A549 (cell line): ENCODE results near the gene PGBD1. TPM values are rescaled to one million over a fixed set of nuclear protein-coding genes. Genes with fewer than 3 reads are reported as not detected.

Experiments
- ATAC-seq, 2 experiments: fragments of 200-7000 bp in 1 of 2; fragments of >200 bp in 1 of 2; cut with Nextera tagmentation in 1 of 2; cut with Tn5 transposase in 1 of 2; 3 replicates each; pipeline versions ENCODE4 v1.8.0 to v1.9.1; 2018 to 2020; ENCODE audit warnings: mild to moderate bottlenecking in 1 of 2, moderate library complexity in 1 of 2
- CTCF ChIA-PET: fragments of 300-600 bp; sonication (Branson Sonifier 250); formaldehyde crosslinking; extraction: SDS; loops from one replicate; lab custom pipeline; 2021; ENCODE audit warnings: antibody characterized with exemption, inconsistent platforms; lab: Yijun Ruan, JAX
- POLR2A ChIA-PET: fragments of 350-600 bp; formaldehyde crosslinking; extraction: SDS; loops from one replicate; lab custom pipeline; 2021; ENCODE audit warnings: antibody characterized with exemption, inconsistent platforms; lab: Yijun Ruan, JAX
- DNase-seq, 2 experiments: peaks; one replicate each; pipeline versions ENCODE4 v3.0.0 to v3.0.0-alpha.2; 2011 to 2016; ENCODE audit warnings: low read depth in 1 of 2, low spot score in 1 of 2
- FAIRE-seq: peaks from 2 replicates; lab custom pipeline; 2011; peaks lifted over from hg19 to GRCh38; lab: Jason Lieb, UNC
- H3K27ac ChIP-seq, 2 experiments: fragments of >200 bp; sonication (Bioruptor Twin); formaldehyde crosslinking; 3 replicates each; pipeline ENCODE4 v1.5.1; 2016 to 2017
- H3K4me1 ChIP-seq: fragments of >200 bp; sonication (Bioruptor Twin); formaldehyde crosslinking; 3 replicates; pipeline ENCODE4 v1.6.1; 2016
- H3K4me2 ChIP-seq: fragments of >200 bp; sonication (Bioruptor Twin); formaldehyde crosslinking; 3 replicates; pipeline ENCODE4 v1.6.1; 2016
- H3K4me3 ChIP-seq: fragments of >200 bp; sonication (Bioruptor Twin); formaldehyde crosslinking; 3 replicates; pipeline ENCODE4 v1.5.1; 2016
- H3K9me3 ChIP-seq: fragments of >200 bp; sonication (Bioruptor Twin); formaldehyde crosslinking; 3 replicates; pipeline ENCODE4 v1.6.1; 2016
- BHLHE40 ChIP-seq: IDR thresholded peaks from 2 replicates; pipeline ENCODE4 v1.6.1; 2012; ENCODE audit warnings: low read depth, low read length, inconsistent platforms
- CBX2 ChIP-seq: fragments of 200-600 bp; sonication (generic); IDR thresholded peaks from 2 replicates; pipeline ENCODE4 v1.6.1; 2016; ENCODE audit warnings: low read depth, mild to moderate bottlenecking, borderline replicate concordance
- CBX8 ChIP-seq: fragments of 200-600 bp; sonication (generic); IDR thresholded peaks from 2 replicates; pipeline ENCODE4 v1.6.1; 2016
- CEBPB ChIP-seq, 2 experiments: fragments of >200 bp in 1 of 2; sonication (Bioruptor Twin) in 1 of 2; formaldehyde crosslinking in 1 of 2; IDR thresholded peaks; 2 replicates each; pipeline ENCODE4 v1.6.1; 2012 to 2016
- E2F6 ChIP-seq: IDR thresholded peaks from 2 replicates; pipeline ENCODE4 v1.6.1; 2012; ENCODE audit warnings: low read depth, borderline replicate concordance
- EHMT2 ChIP-seq: fragments of 200-600 bp; sonication (generic); IDR thresholded peaks from 2 replicates; pipeline ENCODE4 v1.6.1; 2016; ENCODE audit warnings: antibody characterized with exemption, low read depth, mild to moderate bottlenecking, moderate library complexity
- ELK1 ChIP-seq: fragments of 150-350 bp; IDR thresholded peaks from 2 replicates; pipeline ENCODE4 v1.6.1; 2014; ENCODE audit warnings: low read depth, mild to moderate bottlenecking, low read length
- HEYL ChIP-seq: fragments of 250-450 bp; sonication (Bioruptor Pico); IDR thresholded peaks from 2 replicates; pipeline ENCODE4 v1.8.0; 2021; ENCODE audit warnings: mild to moderate bottlenecking, moderate library complexity
- HOXA7 ChIP-seq: fragments of 250-450 bp; sonication (Bioruptor Pico); IDR thresholded peaks from 2 replicates; pipeline ENCODE4 v1.5.0; 2020; ENCODE audit warnings: mild to moderate bottlenecking, moderate library complexity
- HOXB13 ChIP-seq: fragments of 250-450 bp; sonication (Bioruptor Pico); IDR thresholded peaks from 2 replicates; pipeline ENCODE4 v1.5.0; 2020; ENCODE audit warnings: low read depth, mild to moderate bottlenecking, moderate library complexity
- HOXB5 ChIP-seq: fragments of 250-450 bp; sonication (Bioruptor Pico); IDR thresholded peaks from 2 replicates; pipeline ENCODE4 v1.5.0; 2020; ENCODE audit warnings: mild to moderate bottlenecking, moderate library complexity
- JUN ChIP-seq, 2 experiments: fragments of >200 bp; sonication (Bioruptor Twin); formaldehyde crosslinking; IDR thresholded peaks; 2 replicates in 1 of 2; 3 replicates in 1 of 2; pipeline ENCODE4 v1.6.1; 2016 to 2017
- JUNB ChIP-seq: fragments of >200 bp; sonication (Bioruptor Twin); formaldehyde crosslinking; IDR thresholded peaks from 2 replicates; pipeline ENCODE4 v1.6.1; 2016
- KDM5A ChIP-seq: fragments of 200-600 bp; sonication (generic); IDR thresholded peaks from 2 replicates; pipeline ENCODE4 v1.6.1; 2016; ENCODE audit warnings: antibody characterized with exemption, mild to moderate bottlenecking
- MYC ChIP-seq: IDR thresholded peaks from 2 replicates; pipeline ENCODE4 v1.6.1; 2012; ENCODE audit warnings: mild to moderate bottlenecking, inconsistent platforms, low read length, improper control_type of control experiment, borderline replicate concordance
- NFE2L2 ChIP-seq: fragments of 150-350 bp; conservative IDR thresholded peaks from 2 replicates; pipeline ENCODE4 v1.6.1; 2014; ENCODE audit warnings: low read length
- PBX3 ChIP-seq: IDR thresholded peaks from 2 replicates; pipeline ENCODE4 v1.6.1; 2012
- POLR2A ChIP-seq: IDR thresholded peaks from 2 replicates; pipeline ENCODE4 v1.6.1; 2012; ENCODE audit warnings: mild to moderate bottlenecking, low read length
- RARB ChIP-seq: fragments of 250-450 bp; sonication (Bioruptor Pico); IDR thresholded peaks from 2 replicates; pipeline ENCODE4 v1.8.0; 2021; ENCODE audit warnings: mild to moderate bottlenecking, moderate library complexity
- REST ChIP-seq: fragments of 200-600 bp; sonication (generic); IDR thresholded peaks from 2 replicates; pipeline ENCODE4 v1.6.1; 2016; ENCODE audit warnings: antibody characterized with exemption, mild to moderate bottlenecking, moderate library complexity
- SREBF2 ChIP-seq: fragments of 450-650 bp; IDR thresholded peaks from 2 replicates; pipeline ENCODE4 v1.6.1; 2014; ENCODE audit warnings: mild to moderate bottlenecking, moderate library complexity
- USF2 ChIP-seq: fragments of 450-650 bp; IDR thresholded peaks from 2 replicates; pipeline ENCODE4 v1.6.1; 2014; ENCODE audit warnings: antibody characterized with exemption
- ZSCAN20 ChIP-seq: fragments of 250-450 bp; sonication (Bioruptor Pico); IDR thresholded peaks from 2 replicates; pipeline ENCODE4 v1.8.0; 2022; ENCODE audit warnings: mild to moderate bottlenecking, moderate library complexity
- WGBS: methylation state at CpG from one replicate; pipeline ENCODE4 v1.1.6; 2017; ENCODE audit errors: missing lambda C conversion rate; 5-methylcytosine and 5-hydroxymethylcytosine counted together
- polyA plus RNA-seq, 4 experiments: library from polyadenylated mRNA; depleted of rRNA in 3 of 4; stranded (reverse); fragments of >200 nt; fragmentation: RNase III in 1 of 4; extraction: RNeasy Plus Mini Kit Qiagen cat#74134 plus additional on column Dnase treatment in 1 of 4; gene quantifications; 2 replicates in 3 of 4; 3 replicates in 1 of 4; pipeline ENCODE4 v1.2.3, GENCODE V29; 2011 to 2017

Gene PGBD1
- polyA plus RNA-seq, 2 of the 4 experiments (the other 2 are of a cell fraction), result 4.1 to 7.0 TPM

- no peak for TF ChIP-seq BHLHE40
- TF ChIP-seq ELK1, result no peak
Measured at GRCh38 chr6:28336284-28337120, 55.1 kb downstream of the PGBD1 start (continued).

- no peak for DNase-seq
- Histone ChIP-seq H3K27ac (no peak overlapping the region; a peak in 1 of 6 replicates), H3K4me2 (peak overlapping the region; percentile 89), H3K9me3 (peaks cover 4% of the 10 kb centered on the region; the same call in 2 of the 3 replicates), H3K4me1 (peaks cover 6% of the 10 kb centered on the region; the same call in 1 of the 3 replicates), H3K4me3 (no peak overlapping the region)
- CTCF ChIA-PET, result interaction anchor here (0.7 to 1.2 kb wide), 2 partner anchors 19 kb away, joined by 3 to 4 read pairs; no protein-coding TSS in a partner anchor
- POLR2A ChIA-PET, result interaction anchor here (2.0 to 2.3 kb wide), 2 partner anchors 19 to 85 kb away, joined by 9 to 12 read pairs; partner anchors contain the start of gene ZKSCAN4
- ATAC-seq, result no peak
- no peak for FAIRE-seq
- TF ChIP-seq EHMT2 (no peak), NFE2L2 (no peak), HOXB13 (CRISPR knock-in tag) (no peak), JUN (IDR thresholded peaks at IDR 0.05) (no peak), KDM5A (no peak), REST (no peak), ELK1 (no peak), ZSCAN20 (CRISPR knock-in tag) (no peak), USF2 (no peak)
Measured at GRCh38 chr6:28337121-28337520, 55.7 kb downstream of the PGBD1 start.

- ChIA-PET CTCF (interaction anchor here (1.2 kb wide), 1 partner anchor 15 kb away, joined by 4 read pairs; no protein-coding TSS in a partner anchor), POLR2A (no interaction called here)
- peaks cover 4% of the 10 kb centered on the region; the same call in 2 of the 3 replicates for H3K9me3 ChIP-seq
- FAIRE-seq, result no peak
- no peak overlapping the region for H3K4me3 ChIP-seq
- ATAC-seq, result no peak
- peaks cover 6% of the 10 kb centered on the region; the same call in 1 of the 3 replicates for H3K4me1 ChIP-seq
- H3K4me2 ChIP-seq, result no peak overlapping the region
- no peak for DNase-seq
- H3K27ac ChIP-seq, result no peak overlapping the region
- WGBS, result 11% methylated on average over 1 of the region's 1 CpG
- no peak for TF ChIP-seq USF2
- TF ChIP-seq MYC, result no peak
- TF ChIP-seq HOXB13 (CRISPR knock-in tag), result no peak
- TF ChIP-seq CBX2, result no peak
- no peak for TF ChIP-seq RARB
- TF ChIP-seq CEBPB (IDR thresholded peaks at IDR 0.05), result no peak
- TF ChIP-seq JUNB, result no peak
- no peak for TF ChIP-seq E2F6
- TF ChIP-seq CBX8, result no peak
- TF ChIP-seq KDM5A, result no peak
- no peak for TF ChIP-seq PBX3
- TF ChIP-seq SREBF2, result no peak
- no peak for TF ChIP-seq HEYL
- no peak for TF ChIP-seq HOXB5 (CRISPR knock-in tag)
- no peak for TF ChIP-seq HOXA7 (CRISPR knock-in tag)
- no peak for TF ChIP-seq POLR2A
Measured at GRCh38 chr6:28340310-28341095, 59.1 kb downstream of the PGBD1 start.
